HepG2 (cell line): Measurements from ENCODE around the gene ST3GAL5.

Experiments
- CTCF ChIP-seq: sonication (generic); formaldehyde crosslinking; IDR thresholded peaks from 2 replicates; pipeline ENCODE4 v1.5.0; 2020; ENCODE audit warnings: mild to moderate bottlenecking, missing genetic modification reagents, moderate library complexity
- HINFP ChIP-seq: sonication (generic); formaldehyde crosslinking; IDR thresholded peaks from 2 replicates; pipeline ENCODE4 v1.4.0; 2020; ENCODE audit warnings: low read depth, mild to moderate bottlenecking, missing genetic modification reagents
- KAT7 ChIP-seq: IDR thresholded peaks from 2 replicates; pipeline ENCODE4 v1.6.1; 2018; ENCODE audit warnings: borderline replicate concordance, missing compliant biosample characterization
- RAD21 ChIP-seq: fragments of 450-650 bp; formaldehyde crosslinking; IDR thresholded peaks from 2 replicates; pipeline ENCODE4 v1.5.0; 2020; ENCODE audit warnings: mild to moderate bottlenecking
- ZC3H4 ChIP-seq: sonication (generic); formaldehyde crosslinking; IDR thresholded peaks from 2 replicates; pipeline ENCODE4 v1.4.0; 2020; ENCODE audit warnings: missing genetic modification reagents, borderline replicate concordance
- ZNF263 ChIP-seq: sonication (generic); formaldehyde crosslinking; IDR thresholded peaks from 2 replicates; pipeline ENCODE4 v1.4.0; 2020; ENCODE audit warnings: missing genetic modification reagents
- ZNF441 ChIP-seq: sonication (generic); formaldehyde crosslinking; IDR thresholded peaks from 2 replicates; pipeline ENCODE4 v1.7.0; 2021; ENCODE audit warnings: missing genetic modification reagents, borderline replicate concordance
- ZNF558 ChIP-seq: sonication (generic); formaldehyde crosslinking; IDR thresholded peaks from 2 replicates; pipeline ENCODE4 v1.9.0; 2022; ENCODE audit warnings: mild to moderate bottlenecking, missing genetic modification reagents, borderline replicate concordance
- ZNF562 ChIP-seq: sonication (generic); formaldehyde crosslinking; IDR thresholded peaks from 2 replicates; pipeline ENCODE4 v1.8.0; 2022; ENCODE audit warnings: missing genetic modification reagents, borderline replicate concordance
- ZNF7 ChIP-seq: IDR thresholded peaks from 2 replicates; pipeline ENCODE4 v1.6.1; 2016; ENCODE audit warnings: missing biosample characterization, missing genetic modification reagents
- TF ChIP-seq, protein P1 (sequence below): sonication (generic); formaldehyde crosslinking; IDR thresholded peaks from 2 replicates; pipeline ENCODE4 v1.4.0; 2020; ENCODE audit warnings: missing genetic modification reagents; ENCODE audit errors: not compliant biosample characterization

DNA sequence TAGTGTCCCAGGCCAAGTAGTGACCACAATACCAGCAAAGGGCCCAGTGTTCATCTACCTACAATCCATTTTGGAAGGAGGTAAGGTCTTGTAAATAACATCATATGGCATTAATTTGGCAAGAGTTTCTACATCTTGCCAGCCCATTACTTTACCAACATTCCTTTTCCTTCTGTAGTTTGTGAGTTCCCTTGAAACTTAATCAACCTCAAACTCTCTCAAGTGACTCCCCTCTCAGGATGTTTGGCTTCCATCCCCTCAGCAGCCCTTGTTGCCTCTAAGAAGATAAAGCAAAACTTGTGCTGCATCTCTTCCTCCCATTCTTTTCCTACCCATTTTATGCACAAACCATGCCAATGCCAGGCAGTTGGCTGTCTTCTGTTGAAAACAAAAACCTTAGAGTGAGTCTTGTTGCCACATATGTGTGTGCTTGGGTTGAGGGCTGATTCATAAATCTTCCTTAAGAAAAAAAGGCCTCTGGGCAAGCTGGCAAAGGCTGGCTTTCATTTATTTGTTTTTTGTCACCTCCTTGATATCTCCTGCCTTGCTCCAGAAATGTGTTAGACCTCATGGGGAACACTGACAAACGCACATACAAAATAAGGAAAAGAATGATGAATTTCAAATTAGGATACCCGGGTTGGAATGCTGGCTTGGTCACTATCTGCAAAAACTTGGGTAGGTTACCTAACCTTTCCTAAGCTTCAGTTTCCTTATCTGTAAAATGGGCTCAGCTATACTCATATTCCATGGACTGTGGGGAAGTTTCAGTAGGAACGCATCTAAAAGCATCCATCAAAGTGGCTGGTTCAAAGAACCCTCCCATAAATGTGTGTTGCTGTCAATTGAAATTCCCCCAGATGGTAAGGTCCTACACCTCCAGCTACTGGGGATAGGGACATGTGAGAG lies 29.4 kb upstream of the ST3GAL5 start:
- TF ChIP-seq CTCF (CRISPR knock-in tag) (no peak), ZNF7 (CRISPR knock-in tag) (no peak), KAT7 (CRISPR knock-in tag) (no peak), ZNF263 (CRISPR knock-in tag) (no peak), ZNF558 (CRISPR knock-in tag) (no peak), ZC3H4 (CRISPR knock-in tag) (no peak), HINFP (CRISPR knock-in tag) (no peak), RAD21 (CRISPR knock-in tag) (no peak), ZNF441 (no peak), ZNF562 (no peak)
- TF ChIP-seq, protein P1, sequence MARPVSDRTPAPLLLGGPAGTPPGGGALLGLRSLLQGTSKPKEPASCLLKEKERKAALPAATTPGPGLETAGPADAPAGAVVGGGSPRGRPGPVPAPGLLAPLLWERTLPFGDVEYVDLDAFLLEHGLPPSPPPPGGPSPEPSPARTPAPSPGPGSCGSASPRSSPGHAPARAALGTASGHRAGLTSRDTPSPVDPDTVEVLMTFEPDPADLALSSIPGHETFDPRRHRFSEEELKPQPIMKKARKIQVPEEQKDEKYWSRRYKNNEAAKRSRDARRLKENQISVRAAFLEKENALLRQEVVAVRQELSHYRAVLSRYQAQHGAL (CRISPR knock-in tag) = no peak
